HepG2 (cell line): ENCODE measurements around the gene DPH5. TPM values are rescaled to one million over a fixed set of nuclear protein-coding genes. Genes with fewer than 3 reads are reported as not detected.
A peak's percentile ranks its signal among the peaks of the same experiment; 100 is the strongest.

Experiments
- HOXA5 ChIP-seq: sonication (generic); formaldehyde crosslinking; IDR thresholded peaks from 2 replicates; pipeline ENCODE4 v1.4.0; 2020; ENCODE audit warnings: missing genetic modification reagents
- KDM4B ChIP-seq: sonication (generic); formaldehyde crosslinking; IDR thresholded peaks from 2 replicates; pipeline ENCODE4 v1.4.0; 2020; ENCODE audit warnings: missing genetic modification reagents
- NCOR1 ChIP-seq: fragments of 200-600 bp; sonication (generic); IDR thresholded peaks from 2 replicates; pipeline ENCODE4 v1.7.0; 2017; ENCODE audit warnings: antibody characterized with exemption, low read length, borderline replicate concordance
- SALL2 ChIP-seq: sonication (generic); formaldehyde crosslinking; IDR thresholded peaks from 2 replicates; pipeline ENCODE4 v1.8.1; 2023; ENCODE audit warnings: mild to moderate bottlenecking, missing genetic modification reagents, inconsistent platforms
- ZNF333 ChIP-seq: sonication (generic); formaldehyde crosslinking; IDR thresholded peaks from 2 replicates; pipeline ENCODE4 v1.4.0; 2020; ENCODE audit warnings: mild to moderate bottlenecking, missing genetic modification reagents, borderline replicate concordance
- ZNF547 ChIP-seq: sonication (generic); formaldehyde crosslinking; IDR thresholded peaks from 2 replicates; pipeline ENCODE4 v1.5.1; 2020; ENCODE audit warnings: mild to moderate bottlenecking, missing genetic modification reagents
- ZNF883 ChIP-seq: sonication (generic); formaldehyde crosslinking; IDR thresholded peaks from 2 replicates; pipeline ENCODE4 v1.5.1; 2020; ENCODE audit warnings: mild to moderate bottlenecking, missing genetic modification reagents; ENCODE audit errors: not compliant biosample characterization
- polyA plus RNA-seq, 8 experiments: library from polyadenylated mRNA; depleted of rRNA in 3 of 8; stranded (reverse) in 7 of 8; unstranded in 1 of 8; fragments of >200 nt; fragmentation: Illumina TruSeq in 4 of 8; extraction: Trizol in 4 of 8; gene quantifications; 2 replicates each; pipeline versions ENCODE4 v1.2.1 to v1.2.3, GENCODE V29; 2011 to 2016; ENCODE audit warnings: low read depth in 4 of 8, missing spikeins in 1 of 8, mixed read lengths in 1 of 8; ENCODE audit not compliant: insufficient read depth in 1 of 8
- total RNA-seq, 5 experiments: library from RNA; depleted of rRNA; stranded (reverse); fragments of >200 nt; fragmentation: Illumina TruSeq; extraction: Trizol; gene quantifications; 2 replicates each; pipeline ENCODE4 v1.2.3, GENCODE V29; 2016; ENCODE audit warnings: low read depth in 1 of 5
- TF ChIP-seq, protein P1 (sequence below): sonication (generic); formaldehyde crosslinking; IDR thresholded peaks from 2 replicates; pipeline ENCODE4 v1.4.0; 2020; ENCODE audit warnings: missing genetic modification reagents, borderline replicate concordance
- TF ChIP-seq, protein P2 (sequence below): sonication (generic); formaldehyde crosslinking; IDR thresholded peaks from 2 replicates; pipeline ENCODE4 v1.8.1; 2023; ENCODE audit warnings: mild to moderate bottlenecking, moderate library complexity, missing genetic modification reagents
- TF ChIP-seq, protein P3 (sequence below): sonication (generic); formaldehyde crosslinking; IDR thresholded peaks from 2 replicates; pipeline ENCODE4 v1.4.0; 2020; ENCODE audit warnings: mild to moderate bottlenecking, missing genetic modification reagents, borderline replicate concordance
- TF ChIP-seq, protein P4 (sequence below): sonication (generic); formaldehyde crosslinking; IDR thresholded peaks from 2 replicates; pipeline ENCODE4 v1.5.0; 2020; ENCODE audit warnings: mild to moderate bottlenecking, missing genetic modification reagents, borderline replicate concordance
- TF ChIP-seq, protein P5 (sequence below): IDR thresholded peaks from 2 replicates; pipeline ENCODE4 v1.4.0; 2020; ENCODE audit warnings: mild to moderate bottlenecking, missing genetic modification reagents

Gene DPH5
- total and polyA plus RNA-seq, 2 of the 13 experiments (the other 11 are each of a cell fraction or from before 2014, with no cell fraction given) = 53.2 to 79.6 TPM

DNA sequence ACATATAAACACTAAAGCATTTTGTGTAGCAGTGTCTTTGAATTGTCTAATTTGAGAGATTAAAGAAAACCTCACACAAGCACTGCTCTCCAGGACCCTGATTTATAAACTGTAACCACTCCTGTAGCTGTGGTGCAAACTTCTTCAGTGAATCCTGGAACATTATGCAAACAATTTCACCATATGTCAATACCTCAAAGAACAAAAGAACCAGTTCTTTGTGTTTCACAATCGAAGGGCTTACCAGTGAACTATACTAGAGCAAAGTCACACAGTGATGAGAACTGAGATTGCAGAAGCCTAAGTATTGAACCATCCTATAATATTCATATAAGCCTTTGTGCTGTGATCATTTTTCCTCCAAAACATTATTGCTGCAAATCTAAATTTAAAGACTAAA, 21.5 kb downstream of the DPH5 start (continued):
- TF ChIP-seq, protein P1, sequence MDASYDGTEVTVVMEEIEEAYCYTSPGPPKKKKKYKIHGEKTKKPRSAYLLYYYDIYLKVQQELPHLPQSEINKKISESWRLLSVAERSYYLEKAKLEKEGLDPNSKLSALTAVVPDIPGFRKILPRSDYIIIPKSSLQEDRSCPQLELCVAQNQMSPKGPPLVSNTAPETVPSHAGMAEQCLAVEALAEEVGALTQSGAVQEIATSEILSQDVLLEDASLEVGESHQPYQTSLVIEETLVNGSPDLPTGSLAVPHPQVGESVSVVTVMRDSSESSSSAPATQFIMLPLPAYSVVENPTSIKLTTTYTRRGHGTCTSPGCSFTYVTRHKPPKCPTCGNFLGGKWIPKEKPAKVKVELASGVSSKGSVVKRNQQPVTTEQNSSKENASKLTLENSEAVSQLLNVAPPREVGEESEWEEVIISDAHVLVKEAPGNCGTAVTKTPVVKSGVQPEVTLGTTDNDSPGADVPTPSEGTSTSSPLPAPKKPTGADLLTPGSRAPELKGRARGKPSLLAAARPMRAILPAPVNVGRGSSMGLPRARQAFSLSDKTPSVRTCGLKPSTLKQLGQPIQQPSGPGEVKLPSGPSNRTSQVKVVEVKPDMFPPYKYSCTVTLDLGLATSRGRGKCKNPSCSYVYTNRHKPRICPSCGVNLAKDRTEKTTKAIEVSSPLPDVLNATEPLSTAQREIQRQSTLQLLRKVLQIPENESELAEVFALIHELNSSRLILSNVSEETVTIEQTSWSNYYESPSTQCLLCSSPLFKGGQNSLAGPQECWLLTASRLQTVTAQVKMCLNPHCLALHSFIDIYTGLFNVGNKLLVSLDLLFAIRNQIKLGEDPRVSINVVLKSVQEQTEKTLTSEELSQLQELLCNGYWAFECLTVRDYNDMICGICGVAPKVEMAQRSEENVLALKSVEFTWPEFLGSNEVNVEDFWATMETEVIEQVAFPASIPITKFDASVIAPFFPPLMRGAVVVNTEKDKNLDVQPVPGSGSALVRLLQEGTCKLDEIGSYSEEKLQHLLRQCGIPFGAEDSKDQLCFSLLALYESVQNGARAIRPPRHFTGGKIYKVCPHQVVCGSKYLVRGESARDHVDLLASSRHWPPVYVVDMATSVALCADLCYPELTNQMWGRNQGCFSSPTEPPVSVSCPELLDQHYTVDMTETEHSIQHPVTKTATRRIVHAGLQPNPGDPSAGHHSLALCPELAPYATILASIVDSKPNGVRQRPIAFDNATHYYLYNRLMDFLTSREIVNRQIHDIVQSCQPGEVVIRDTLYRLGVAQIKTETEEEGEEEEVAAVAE (CRISPR knock-in tag) = peak; percentile 56; the same call in 1 of the 2 replicates
- TF ChIP-seq HOXA5 (CRISPR knock-in tag) (peak; percentile 45; the same call in 1 of the 2 replicates), ZNF333 (CRISPR knock-in tag) (no peak), ZNF883 (CRISPR knock-in tag) (no peak), NCOR1 (peak; percentile 90; the same call in 1 of the 2 replicates), SALL2 (CRISPR knock-in tag) (no peak), KDM4B (CRISPR knock-in tag) (0 out of 2 replicates have a peak, but pooled peaks have one; percentile 20), ZNF547 (no peak)
- TF ChIP-seq, protein P2, sequence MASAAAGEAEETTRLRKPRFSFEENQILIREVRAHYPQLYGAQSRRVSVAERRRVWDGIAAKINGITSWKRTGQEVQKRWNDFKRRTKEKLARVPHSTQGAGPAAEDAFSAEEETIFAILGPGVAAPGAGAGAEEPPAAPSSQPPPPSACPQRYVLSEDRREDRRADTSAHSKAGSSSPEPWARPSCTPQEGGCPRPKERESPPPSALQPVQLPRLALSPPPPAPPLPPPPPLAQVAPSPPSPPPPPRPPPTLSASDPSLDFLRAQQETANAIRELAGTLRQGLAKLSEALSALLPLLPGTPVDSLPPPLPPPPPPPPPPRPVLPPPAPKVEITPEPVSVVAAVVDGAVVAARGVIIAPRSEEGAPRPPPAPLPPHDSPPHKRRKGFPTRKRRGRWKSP (CRISPR knock-in tag) = peak; percentile 33; the same call in 1 of the 2 replicates
- TF ChIP-seq, protein P3, sequence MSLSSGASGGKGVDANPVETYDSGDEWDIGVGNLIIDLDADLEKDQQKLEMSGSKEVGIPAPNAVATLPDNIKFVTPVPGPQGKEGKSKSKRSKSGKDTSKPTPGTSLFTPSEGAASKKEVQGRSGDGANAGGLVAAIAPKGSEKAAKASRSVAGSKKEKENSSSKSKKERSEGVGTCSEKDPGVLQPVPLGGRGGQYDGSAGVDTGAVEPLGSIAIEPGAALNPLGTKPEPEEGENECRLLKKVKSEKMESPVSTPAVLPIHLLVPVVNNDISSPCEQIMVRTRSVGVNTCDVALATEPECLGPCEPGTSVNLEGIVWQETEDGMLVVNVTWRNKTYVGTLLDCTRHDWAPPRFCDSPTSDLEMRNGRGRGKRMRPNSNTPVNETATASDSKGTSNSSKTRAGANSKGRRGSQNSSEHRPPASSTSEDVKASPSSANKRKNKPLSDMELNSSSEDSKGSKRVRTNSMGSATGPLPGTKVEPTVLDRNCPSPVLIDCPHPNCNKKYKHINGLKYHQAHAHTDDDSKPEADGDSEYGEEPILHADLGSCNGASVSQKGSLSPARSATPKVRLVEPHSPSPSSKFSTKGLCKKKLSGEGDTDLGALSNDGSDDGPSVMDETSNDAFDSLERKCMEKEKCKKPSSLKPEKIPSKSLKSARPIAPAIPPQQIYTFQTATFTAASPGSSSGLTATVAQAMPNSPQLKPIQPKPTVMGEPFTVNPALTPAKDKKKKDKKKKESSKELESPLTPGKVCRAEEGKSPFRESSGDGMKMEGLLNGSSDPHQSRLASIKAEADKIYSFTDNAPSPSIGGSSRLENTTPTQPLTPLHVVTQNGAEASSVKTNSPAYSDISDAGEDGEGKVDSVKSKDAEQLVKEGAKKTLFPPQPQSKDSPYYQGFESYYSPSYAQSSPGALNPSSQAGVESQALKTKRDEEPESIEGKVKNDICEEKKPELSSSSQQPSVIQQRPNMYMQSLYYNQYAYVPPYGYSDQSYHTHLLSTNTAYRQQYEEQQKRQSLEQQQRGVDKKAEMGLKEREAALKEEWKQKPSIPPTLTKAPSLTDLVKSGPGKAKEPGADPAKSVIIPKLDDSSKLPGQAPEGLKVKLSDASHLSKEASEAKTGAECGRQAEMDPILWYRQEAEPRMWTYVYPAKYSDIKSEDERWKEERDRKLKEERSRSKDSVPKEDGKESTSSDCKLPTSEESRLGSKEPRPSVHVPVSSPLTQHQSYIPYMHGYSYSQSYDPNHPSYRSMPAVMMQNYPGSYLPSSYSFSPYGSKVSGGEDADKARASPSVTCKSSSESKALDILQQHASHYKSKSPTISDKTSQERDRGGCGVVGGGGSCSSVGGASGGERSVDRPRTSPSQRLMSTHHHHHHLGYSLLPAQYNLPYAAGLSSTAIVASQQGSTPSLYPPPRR (CRISPR knock-in tag) = peak; percentile 68
- TF ChIP-seq, protein P4, sequence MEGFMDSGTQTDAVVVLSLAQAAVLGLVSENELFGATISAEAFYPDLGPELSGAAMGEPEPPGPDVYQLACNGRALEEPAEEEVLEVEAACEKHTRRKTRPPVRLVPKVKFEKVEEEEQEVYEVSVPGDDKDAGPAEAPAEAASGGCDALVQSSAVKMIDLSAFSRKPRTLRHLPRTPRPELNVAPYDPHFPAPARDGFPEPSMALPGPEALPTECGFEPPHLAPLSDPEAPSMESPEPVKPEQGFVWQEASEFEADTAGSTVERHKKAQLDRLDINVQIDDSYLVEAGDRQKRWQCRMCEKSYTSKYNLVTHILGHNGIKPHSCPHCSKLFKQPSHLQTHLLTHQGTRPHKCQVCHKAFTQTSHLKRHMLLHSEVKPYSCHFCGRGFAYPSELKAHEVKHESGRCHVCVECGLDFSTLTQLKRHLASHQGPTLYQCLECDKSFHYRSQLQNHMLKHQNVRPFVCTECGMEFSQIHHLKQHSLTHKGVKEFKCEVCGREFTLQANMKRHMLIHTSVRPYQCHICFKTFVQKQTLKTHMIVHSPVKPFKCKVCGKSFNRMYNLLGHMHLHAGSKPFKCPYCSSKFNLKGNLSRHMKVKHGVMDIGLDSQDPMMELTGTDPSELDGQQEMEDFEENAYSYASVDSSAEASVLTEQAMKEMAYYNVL (CRISPR knock-in tag) = 0 out of 2 replicates have a peak, but pooled peaks have one; percentile 28
- TF ChIP-seq, protein P5, sequence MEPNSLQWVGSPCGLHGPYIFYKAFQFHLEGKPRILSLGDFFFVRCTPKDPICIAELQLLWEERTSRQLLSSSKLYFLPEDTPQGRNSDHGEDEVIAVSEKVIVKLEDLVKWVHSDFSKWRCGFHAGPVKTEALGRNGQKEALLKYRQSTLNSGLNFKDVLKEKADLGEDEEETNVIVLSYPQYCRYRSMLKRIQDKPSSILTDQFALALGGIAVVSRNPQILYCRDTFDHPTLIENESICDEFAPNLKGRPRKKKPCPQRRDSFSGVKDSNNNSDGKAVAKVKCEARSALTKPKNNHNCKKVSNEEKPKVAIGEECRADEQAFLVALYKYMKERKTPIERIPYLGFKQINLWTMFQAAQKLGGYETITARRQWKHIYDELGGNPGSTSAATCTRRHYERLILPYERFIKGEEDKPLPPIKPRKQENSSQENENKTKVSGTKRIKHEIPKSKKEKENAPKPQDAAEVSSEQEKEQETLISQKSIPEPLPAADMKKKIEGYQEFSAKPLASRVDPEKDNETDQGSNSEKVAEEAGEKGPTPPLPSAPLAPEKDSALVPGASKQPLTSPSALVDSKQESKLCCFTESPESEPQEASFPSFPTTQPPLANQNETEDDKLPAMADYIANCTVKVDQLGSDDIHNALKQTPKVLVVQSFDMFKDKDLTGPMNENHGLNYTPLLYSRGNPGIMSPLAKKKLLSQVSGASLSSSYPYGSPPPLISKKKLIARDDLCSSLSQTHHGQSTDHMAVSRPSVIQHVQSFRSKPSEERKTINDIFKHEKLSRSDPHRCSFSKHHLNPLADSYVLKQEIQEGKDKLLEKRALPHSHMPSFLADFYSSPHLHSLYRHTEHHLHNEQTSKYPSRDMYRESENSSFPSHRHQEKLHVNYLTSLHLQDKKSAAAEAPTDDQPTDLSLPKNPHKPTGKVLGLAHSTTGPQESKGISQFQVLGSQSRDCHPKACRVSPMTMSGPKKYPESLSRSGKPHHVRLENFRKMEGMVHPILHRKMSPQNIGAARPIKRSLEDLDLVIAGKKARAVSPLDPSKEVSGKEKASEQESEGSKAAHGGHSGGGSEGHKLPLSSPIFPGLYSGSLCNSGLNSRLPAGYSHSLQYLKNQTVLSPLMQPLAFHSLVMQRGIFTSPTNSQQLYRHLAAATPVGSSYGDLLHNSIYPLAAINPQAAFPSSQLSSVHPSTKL (CRISPR knock-in tag) = peak; percentile 98
